Suprapubic skin (tissue), 4 donors: Measurements from ENCODE around the gene SRSF4. TPM values are rescaled to one million over a fixed set of nuclear protein-coding genes. Genes with fewer than 3 reads are reported as not detected.
"Not testable (repeated sequence)": the region's sequence is repeated elsewhere in the genome, so short reads cannot be mapped to it uniquely, and the experiment has no call there.

Experiments
- DNase-seq, 2 donors: peaks; one replicate each; pipeline ENCODE4 v3.0.0-alpha.2; 2019; ENCODE audit warnings: low spot score in 2 of 2
- H3K27ac ChIP-seq: fragments of 200-600 bp; sonication (generic); one replicate; pipeline ENCODE4 v1.5.1; 2019
- H3K27me3 ChIP-seq: fragments of 200-600 bp; sonication (generic); one replicate; pipeline ENCODE4 v1.5.1; 2019
- H3K36me3 ChIP-seq: fragments of 200-600 bp; sonication (generic); one replicate; pipeline ENCODE4 v1.5.1; 2019
- H3K4me1 ChIP-seq: fragments of 200-600 bp; sonication (generic); one replicate; pipeline ENCODE4 v1.5.1; 2019
- H3K4me3 ChIP-seq: fragments of 200-600 bp; sonication (generic); one replicate; pipeline ENCODE4 v1.5.1; 2019; ENCODE audit warnings: mild to moderate bottlenecking
- H3K9me3 ChIP-seq: fragments of 200-600 bp; sonication (generic); one replicate; pipeline ENCODE4 v1.5.1; 2019
- EP300 ChIP-seq: sonication (generic); formaldehyde crosslinking; IDR thresholded peaks from one replicate; pipeline ENCODE4 v1.6.1; 2017; ENCODE audit warnings: antibody characterized with exemption
- POLR2A ChIP-seq, 2 donors: fragments of 450-650 bp; IDR thresholded peaks; one replicate each; pipeline ENCODE4 v1.6.1; 2017; ENCODE audit warnings: antibody characterized with exemption in 2 of 2, mild to moderate bottlenecking in 2 of 2, moderate library complexity in 2 of 2
- POLR2AphosphoS5 ChIP-seq, 3 donors: sonication (generic); formaldehyde crosslinking; IDR thresholded peaks; one replicate each; pipeline ENCODE4 v1.6.1; 2017; ENCODE audit warnings: antibody characterized with exemption in 3 of 3
- WGBS: methylation state at CpG from one replicate; pipeline ENCODE4 v1.1.5; 2018; 5-methylcytosine and 5-hydroxymethylcytosine counted together
- total RNA-seq, 4 donors: library from RNA; depleted of rRNA; stranded (reverse); fragments of >200 nt; gene quantifications; one replicate each; pipeline ENCODE4 v1.1.0, GENCODE V29; 2016
- TF ChIP-seq, protein P1 (sequence below), 2 donors: fragments of 200-600 bp in 1 of 2; fragments of 450-650 bp in 1 of 2; sonication (generic) in 1 of 2; IDR thresholded peaks; one replicate each; pipeline ENCODE4 v1.5.1; 2016 to 2019; ENCODE audit warnings: antibody characterized with exemption in 2 of 2, mild to moderate bottlenecking in 1 of 2, moderate library complexity in 1 of 2

The SRSF4 gene
- total RNA-seq, 4 donors from 2014 or later, result 45.7 to 86.1 (median 60.5) TPM

DNA sequence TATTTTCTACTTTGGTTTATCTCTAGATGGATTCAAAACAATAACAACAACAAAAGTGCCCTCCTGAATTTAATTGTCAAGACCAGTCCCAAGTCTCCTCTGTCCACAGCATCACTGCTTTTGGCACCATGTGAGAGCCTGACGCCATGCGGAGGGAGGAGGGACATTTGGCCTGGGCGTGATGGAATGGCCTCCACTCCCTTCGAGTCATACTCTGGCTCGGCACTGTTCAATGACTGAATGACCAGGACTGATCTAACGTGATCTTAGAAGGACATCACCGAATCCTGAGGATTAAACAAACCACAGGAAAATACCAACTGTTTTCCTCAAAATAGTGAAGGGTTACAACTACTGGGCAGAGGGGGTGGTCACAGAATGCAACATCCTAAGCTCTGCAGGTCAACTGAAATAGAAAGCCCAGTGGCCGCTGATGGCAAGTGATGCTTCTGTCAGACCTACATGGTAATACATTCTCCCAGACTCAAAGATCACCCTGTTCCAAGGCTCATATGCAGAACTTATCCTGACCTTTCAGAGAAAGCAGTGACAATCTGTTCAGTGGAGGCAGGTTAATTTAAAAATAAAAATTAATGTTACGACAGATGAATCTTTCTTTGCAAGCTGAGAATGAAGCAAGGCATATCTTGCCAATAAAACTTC, 19.1 kb downstream of the SRSF4 start:
- WGBS, result 73% methylated on average over 9 of the region's 9 CpGs

DNA sequence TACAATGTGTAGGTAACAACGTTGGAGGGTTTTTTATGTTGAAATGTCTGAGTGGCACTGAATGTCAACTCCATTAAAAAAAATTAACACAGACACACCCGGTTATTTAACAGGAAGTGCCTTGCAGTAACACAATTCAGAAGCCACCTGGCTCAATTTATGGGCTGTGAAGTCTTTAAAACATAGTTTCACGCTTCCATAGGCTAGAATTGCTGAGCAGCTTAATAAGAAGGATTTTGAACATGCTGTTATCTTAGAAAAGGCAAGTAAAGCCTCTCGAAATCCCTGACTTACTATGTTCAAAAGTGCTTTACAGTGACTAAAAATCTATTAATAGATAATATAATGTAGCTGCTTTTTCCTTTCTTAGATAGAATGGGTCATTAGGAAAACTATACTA, 19.7 kb downstream of the SRSF4 start:
- Histone ChIP-seq H3K27me3 (no peaks in the 10 kb centered on the region), H3K4me1 (peaks cover 22% of the 10 kb centered on the region), H3K27ac (no peak overlapping the region), H3K36me3 (peaks cover 81% of the 10 kb centered on the region), H3K4me3 (no peak overlapping the region), H3K9me3 (no peaks in the 10 kb centered on the region)
- WGBS, result 64% methylated on average over 4 of the region's 4 CpGs
- DNase-seq, result no peak
- no peak for TF ChIP-seq POLR2AphosphoS5 (IDR thresholded peaks at IDR 0.05)
- TF ChIP-seq, protein P1, sequence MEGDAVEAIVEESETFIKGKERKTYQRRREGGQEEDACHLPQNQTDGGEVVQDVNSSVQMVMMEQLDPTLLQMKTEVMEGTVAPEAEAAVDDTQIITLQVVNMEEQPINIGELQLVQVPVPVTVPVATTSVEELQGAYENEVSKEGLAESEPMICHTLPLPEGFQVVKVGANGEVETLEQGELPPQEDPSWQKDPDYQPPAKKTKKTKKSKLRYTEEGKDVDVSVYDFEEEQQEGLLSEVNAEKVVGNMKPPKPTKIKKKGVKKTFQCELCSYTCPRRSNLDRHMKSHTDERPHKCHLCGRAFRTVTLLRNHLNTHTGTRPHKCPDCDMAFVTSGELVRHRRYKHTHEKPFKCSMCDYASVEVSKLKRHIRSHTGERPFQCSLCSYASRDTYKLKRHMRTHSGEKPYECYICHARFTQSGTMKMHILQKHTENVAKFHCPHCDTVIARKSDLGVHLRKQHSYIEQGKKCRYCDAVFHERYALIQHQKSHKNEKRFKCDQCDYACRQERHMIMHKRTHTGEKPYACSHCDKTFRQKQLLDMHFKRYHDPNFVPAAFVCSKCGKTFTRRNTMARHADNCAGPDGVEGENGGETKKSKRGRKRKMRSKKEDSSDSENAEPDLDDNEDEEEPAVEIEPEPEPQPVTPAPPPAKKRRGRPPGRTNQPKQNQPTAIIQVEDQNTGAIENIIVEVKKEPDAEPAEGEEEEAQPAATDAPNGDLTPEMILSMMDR (IDR thresholded peaks at IDR 0.05), result no peak
- TF ChIP-seq EP300, result no peak
- no peak for TF ChIP-seq POLR2A (IDR thresholded peaks at IDR 0.05)

More for the DNA sequence above, 19.1 kb downstream of the SRSF4 start:
- DNase-seq, result no peak
- Histone ChIP-seq H3K27ac (no peak overlapping the region), H3K36me3 (peaks cover 80% of the 10 kb centered on the region), H3K27me3 (no peaks in the 10 kb centered on the region), H3K4me3 (no peak overlapping the region), H3K9me3 (no peaks in the 10 kb centered on the region), H3K4me1 (peaks cover 22% of the 10 kb centered on the region)
- TF ChIP-seq POLR2A (IDR thresholded peaks at IDR 0.05) (no peak), EP300 (no peak)

DNA sequence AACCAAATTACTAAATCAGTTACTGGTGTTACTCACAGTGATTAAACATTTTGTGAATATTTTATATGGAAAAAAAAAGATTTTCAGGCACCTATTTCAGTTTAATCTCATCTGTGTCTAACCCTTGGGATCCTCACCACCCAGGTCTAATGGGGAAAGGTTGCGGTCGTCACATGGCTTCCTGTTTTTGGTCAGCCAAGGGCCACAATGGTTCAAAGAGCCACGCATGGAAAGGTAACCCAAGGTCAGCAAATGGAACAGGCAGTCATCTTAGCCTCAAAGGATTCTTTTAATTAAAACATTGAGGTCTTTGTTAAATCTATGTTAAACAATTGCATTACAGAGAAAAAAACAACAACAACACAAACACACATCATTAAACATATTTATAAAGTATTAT, 21.9 kb downstream of the SRSF4 start:
- DNase-seq, result no peak
- Histone ChIP-seq H3K4me3 (no peak overlapping the region), H3K36me3 (peaks cover 83% of the 10 kb centered on the region), H3K27ac (no peak overlapping the region), H3K4me1 (peaks cover 29% of the 10 kb centered on the region), H3K27me3 (no peaks in the 10 kb centered on the region), H3K9me3 (no peaks in the 10 kb centered on the region)
- TF ChIP-seq POLR2AphosphoS5 (IDR thresholded peaks at IDR 0.05), result no peak
- 85% methylated on average over 3 of the region's 3 CpGs for WGBS

DNA sequence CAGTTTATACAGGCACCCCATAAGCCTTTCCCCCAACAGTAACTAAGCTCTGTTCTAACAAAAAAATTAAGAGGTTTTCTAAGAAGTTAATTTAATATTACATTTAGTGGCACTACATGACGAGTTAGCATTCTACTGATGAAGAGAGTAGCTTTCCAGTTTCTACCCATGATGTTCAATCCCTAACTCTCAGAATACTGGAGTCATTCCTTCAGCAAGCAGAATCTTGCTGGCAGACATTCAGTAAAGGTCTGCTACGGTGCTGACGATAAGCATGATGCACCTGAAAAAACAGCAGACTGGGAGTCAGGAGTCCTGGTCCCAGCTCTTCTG, 24.5 kb downstream of the SRSF4 start:
- no peak for DNase-seq
- H3K9me3 ChIP-seq, result no peaks in the 10 kb centered on the region
- TF ChIP-seq POLR2A (IDR thresholded peaks at IDR 0.05), result no peak
- peaks cover 90% of the 10 kb centered on the region for H3K36me3 ChIP-seq
- WGBS, result 86% methylated on average over 3 of the region's 3 CpGs
- peaks cover 20% of the 10 kb centered on the region for H3K4me1 ChIP-seq
- no peaks in the 10 kb centered on the region for H3K27me3 ChIP-seq
- H3K27ac ChIP-seq, result no peak overlapping the region
- no peak overlapping the region for H3K4me3 ChIP-seq

DNA sequence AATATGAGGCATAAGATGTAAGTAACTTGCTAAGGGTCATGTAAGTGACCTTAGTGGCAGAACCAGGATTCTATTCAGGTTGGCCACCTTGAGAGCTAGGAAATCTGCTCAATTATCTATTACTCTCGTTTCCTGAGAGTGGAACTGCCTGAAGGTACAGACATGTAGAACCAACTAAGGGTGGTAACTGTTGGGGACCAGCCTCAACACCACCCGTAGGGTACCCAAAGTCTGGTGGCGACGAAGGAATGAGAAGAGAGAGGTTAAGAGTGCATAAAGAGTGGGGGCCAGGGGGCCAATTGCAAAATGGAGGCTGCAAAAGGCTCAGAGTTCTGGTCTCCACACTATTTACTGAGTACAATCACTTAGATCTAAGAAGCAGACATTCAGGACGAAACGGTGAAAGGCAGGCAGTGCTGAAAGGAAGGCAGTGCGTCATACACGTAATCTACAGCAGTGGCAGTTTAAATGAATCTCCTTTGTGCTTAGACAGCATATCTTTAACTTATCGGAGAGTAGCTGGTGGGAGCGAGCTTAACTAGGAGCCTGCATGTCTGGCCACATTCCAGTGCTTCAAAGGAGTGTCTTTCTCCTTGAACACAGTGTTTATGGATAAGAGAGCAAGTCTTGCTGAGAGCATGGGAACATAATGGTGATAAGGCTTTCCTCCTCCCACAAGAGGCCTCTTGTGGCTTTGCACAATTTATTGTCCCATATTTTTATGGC, 25.0 kb downstream of the SRSF4 start:
- no peak for DNase-seq
- Histone ChIP-seq H3K36me3 (peaks cover 92% of the 10 kb centered on the region), H3K9me3 (no peaks in the 10 kb centered on the region), H3K27me3 (no peaks in the 10 kb centered on the region), H3K4me1 (peaks cover 15% of the 10 kb centered on the region), H3K4me3 (no peak overlapping the region), H3K27ac (no peak overlapping the region)
- TF ChIP-seq, protein P1 (IDR thresholded peaks at IDR 0.05), result no peak
- TF ChIP-seq POLR2A (IDR thresholded peaks at IDR 0.05) (no peak), POLR2AphosphoS5 (IDR thresholded peaks at IDR 0.05) (no peak), EP300 (no peak)
- WGBS, result 65% methylated on average over 10 of the region's 10 CpGs

DNA sequence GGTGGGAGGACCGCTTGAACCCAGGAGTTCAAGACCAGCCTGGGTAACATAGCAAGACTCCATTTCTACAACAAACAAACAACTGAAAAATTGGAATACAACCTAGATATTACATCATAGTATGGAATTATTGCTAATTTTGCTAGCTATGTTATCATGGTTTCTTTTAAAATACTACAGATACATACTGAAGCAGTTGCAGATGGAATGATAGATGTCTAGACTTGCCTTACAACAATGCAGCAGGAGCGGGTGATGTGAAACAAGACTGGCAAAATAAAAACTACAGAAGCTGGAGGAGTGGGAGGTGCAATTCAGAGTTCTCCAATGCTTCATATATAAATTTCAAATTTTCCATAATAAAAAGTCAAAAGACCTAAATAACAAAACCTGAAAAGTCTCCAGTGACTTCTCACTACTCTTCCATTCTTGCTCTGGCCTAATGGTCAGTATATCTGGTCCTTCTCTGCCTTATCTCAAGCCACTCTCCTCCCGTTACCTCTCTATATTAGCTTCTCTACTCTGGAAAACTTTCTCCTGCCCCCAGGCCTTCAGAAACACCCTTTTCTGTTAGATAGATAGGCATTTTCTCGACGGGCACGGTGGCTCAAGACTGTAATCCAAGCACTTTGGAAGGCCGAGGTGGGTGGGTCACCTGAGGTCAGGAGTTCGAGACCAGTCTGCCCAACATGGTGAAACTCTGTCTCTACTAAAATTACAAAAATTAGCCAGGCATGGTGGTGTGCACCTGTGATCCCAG, 29.5 kb downstream of the SRSF4 start:
- TF ChIP-seq, protein P1 (IDR thresholded peaks at IDR 0.05), result no peak
- TF ChIP-seq POLR2A (IDR thresholded peaks at IDR 0.05) (no peak), EP300 (no peak), POLR2AphosphoS5 (IDR thresholded peaks at IDR 0.05) (no peak)
- no peak for DNase-seq
- WGBS, result 90% methylated on average over 8 of the region's 8 CpGs
- Histone ChIP-seq H3K9me3 (no peaks in the 10 kb centered on the region), H3K4me3 (no peak overlapping the region), H3K27me3 (no peaks in the 10 kb centered on the region), H3K4me1 (peaks cover 10% of the 10 kb centered on the region), H3K27ac (no peak overlapping the region), H3K36me3 (peaks cover 100% of the 10 kb centered on the region)

DNA sequence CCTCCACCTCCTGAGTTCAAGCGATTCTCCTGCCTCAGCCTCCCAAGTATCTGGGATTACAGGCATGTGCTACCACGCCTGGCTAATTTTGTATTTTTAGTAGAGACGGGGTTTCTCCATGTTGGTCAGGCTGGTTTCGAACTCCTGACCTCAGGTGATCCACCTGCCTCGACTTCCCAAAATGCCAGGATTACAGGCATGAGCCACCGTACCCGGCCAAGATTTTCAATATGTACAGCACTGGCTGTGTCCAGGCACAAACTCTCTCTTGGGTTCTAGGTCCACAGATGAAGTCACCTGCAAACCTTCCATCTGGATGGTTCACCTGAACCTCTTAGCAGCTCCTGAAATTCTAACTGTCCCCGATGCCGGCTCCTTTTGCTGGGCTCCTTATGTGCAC, 31.4 kb downstream of the SRSF4 start:
- not testable (repeated sequence) for DNase-seq, H3K9me3 ChIP-seq, H3K27ac ChIP-seq, H3K4me3 ChIP-seq, H3K4me1 ChIP-seq, H3K27me3 ChIP-seq
- peaks cover 98% of the 10 kb centered on the region for H3K36me3 ChIP-seq
- WGBS, result 96% methylated on average over 9 of the region's 9 CpGs
